GM12872 (cell line): ENCODE results near the gene ANKRD50.

ENCODE experiments used
- CTCF ChIP-seq: IDR thresholded peaks from 3 replicates; pipeline ENCODE4 v1.5.1; 2011; ENCODE audit warnings: low read depth, mild to moderate bottlenecking, low read length, moderate library complexity; ENCODE audit not compliant: insufficient read depth

The ANKRD50 gene

DNA sequence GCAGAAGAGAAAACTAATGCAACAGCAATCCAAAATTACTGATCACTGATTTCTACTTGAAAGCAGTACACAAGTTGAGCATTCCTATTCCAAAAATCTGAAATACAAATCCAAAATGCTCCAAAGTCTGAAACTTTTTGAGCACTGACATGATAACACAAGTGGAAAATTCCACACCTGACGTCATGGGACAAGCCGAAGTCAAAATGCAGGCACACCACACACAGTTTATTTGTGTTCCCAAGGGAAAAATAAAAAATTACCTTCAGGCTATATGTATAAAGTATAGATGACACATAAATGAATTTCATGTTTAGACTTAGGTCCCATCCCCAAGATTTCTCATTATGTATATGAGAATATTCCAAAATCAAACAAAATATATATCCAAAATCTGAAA lies 20.7 kb downstream of the ANKRD50 start:
- TF ChIP-seq CTCF = no peak

DNA sequence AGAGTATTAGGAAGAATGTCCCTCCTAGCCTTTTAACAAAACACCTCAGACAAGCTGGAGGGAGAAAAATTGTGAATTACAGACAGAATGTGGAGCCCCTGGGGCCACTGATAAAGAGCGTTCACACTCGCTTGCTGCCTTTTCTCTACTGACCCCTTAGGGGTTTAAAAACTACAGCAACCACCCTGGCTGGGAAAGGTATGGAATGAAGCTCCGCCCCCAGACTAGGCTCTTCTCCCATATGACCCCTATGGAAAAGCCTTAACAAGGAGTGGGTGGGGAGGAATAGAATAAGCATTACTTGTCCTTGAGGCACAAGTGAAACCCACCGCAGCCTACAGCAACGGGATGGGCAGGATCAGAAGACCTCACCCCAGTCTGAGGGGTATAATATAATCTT lies 26.3 kb downstream of the ANKRD50 start:
- no peak for TF ChIP-seq CTCF

DNA sequence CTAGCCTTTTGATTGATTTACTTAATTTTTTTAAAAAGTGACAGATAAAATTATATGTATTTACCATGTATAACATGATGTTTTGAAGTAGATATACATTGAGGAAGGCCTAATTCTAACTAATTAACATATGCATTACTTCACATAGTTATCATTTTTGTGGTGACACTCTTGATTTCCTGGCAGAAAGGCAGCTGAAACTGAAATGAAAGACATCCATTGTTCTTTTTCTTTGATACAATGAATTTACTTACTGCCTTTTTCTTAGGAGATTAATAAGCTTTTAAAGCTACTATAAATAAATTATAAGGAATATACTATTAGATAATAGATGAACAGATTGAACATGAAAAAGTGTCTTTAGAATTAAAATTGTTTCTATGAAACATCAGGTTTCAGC lies 26.7 kb downstream of the ANKRD50 start:
- TF ChIP-seq CTCF = no peak

DNA sequence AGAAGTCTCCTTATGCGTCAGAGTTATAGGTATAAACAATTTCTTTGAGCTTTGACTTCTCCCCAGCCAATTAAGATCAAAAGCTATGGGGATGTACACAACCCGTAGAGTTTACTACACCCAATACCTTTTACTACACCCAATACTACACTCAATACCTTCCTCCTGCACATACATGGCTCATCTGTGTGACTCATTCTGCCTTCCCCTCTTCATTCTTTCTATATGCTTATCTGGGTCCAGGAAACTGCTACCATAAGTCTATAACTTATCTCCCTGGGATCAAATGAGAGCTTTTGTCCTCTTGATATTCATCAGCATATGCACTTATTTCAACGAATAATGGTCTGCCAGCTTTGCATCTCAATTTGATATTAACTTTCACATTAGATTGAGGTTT lies 28.2 kb downstream of the ANKRD50 start:
- no peak for TF ChIP-seq CTCF

DNA sequence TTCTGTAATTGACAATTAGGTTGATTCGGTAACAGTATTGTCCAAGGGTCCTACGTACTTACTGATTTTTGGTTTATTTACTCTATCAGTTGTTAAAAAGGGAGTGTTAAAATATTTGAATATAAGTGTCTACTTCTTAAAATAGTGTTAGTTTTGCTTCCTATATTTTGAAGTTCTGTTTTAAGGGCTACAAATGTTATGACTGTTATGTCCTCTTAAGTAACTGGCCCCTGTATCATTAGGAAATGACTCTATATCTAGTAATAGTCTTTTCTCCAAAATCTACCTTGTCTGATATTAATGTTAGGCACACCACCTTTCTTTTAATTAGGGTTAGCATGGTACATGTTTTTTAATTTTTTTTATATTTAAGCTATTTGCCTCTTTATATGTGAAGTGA lies 30.1 kb downstream of the ANKRD50 start:
- TF ChIP-seq CTCF = no peak

GRCh38 chr4:124666496-124666895 lies 46.0 kb downstream of the ANKRD50 start:
- no peak for TF ChIP-seq CTCF

GRCh38 chr4:124658795-124659194 lies 53.7 kb downstream of the ANKRD50 start:
- no peak for TF ChIP-seq CTCF

- no peak for TF ChIP-seq CTCF
Observed at GRCh38 chr4:124650614-124651013, 61.9 kb downstream of the ANKRD50 start.
